Thyroid gland (tissue), 4 donors: ENCODE measurements around the gene SPDEF.

Experiments used
- CTCF ChIP-seq, 6 experiments: fragments of 200-600 bp in 3 of 6; fragments of 450-650 bp in 3 of 6; sonication (generic) in 3 of 6; IDR thresholded peaks; one replicate each; pipeline ENCODE4 v1.5.1; 2016 to 2019; ENCODE audit warnings: antibody characterized with exemption in 6 of 6, mild to moderate bottlenecking in 2 of 6, inconsistent platforms in 1 of 6, moderate library complexity in 1 of 6
- POLR2A ChIP-seq, 2 donors: fragments of 450-650 bp; IDR thresholded peaks; one replicate each; pipeline ENCODE4 v1.6.1; 2017; ENCODE audit warnings: antibody characterized with exemption in 2 of 2, mild to moderate bottlenecking in 2 of 2, moderate library complexity in 1 of 2

GRCh38 chr6:34517461-34517881 lies 38.7 kb downstream of the SPDEF start:
- no peak for TF ChIP-seq POLR2A (IDR thresholded peaks at IDR 0.05)
- no peak for TF ChIP-seq CTCF (IDR thresholded peaks at IDR 0.05)
